HEK293 (cell line): Measurements from ENCODE around the gene CFAP43.
"Not testable (repeated sequence)": the region's sequence is repeated elsewhere in the genome, so short reads cannot be mapped to it uniquely, and the experiment has no call there.

Experiments
- CTCF ChIA-PET: fragments of 350-600 bp; formaldehyde crosslinking; extraction: SDS; loops from one replicate; lab custom pipeline; 2021; ENCODE audit warnings: antibody characterized with exemption; lab: Yijun Ruan, JAX
- POLR2A ChIA-PET: fragments of 300-600 bp; formaldehyde crosslinking; extraction: SDS; loops from one replicate; lab custom pipeline; 2020; ENCODE audit warnings: antibody characterized with exemption, inconsistent platforms; lab: Yijun Ruan, JAX
- H3K27ac ChIP-seq: fragments of 200-500 bp; sonication (Bioruptor generic); 2 replicates; pipeline ENCODE4 v1.5.1; 2014; ENCODE audit warnings: low read depth, low read length, control low read depth, inconsistent platforms; ENCODE audit errors: extremely low read depth
- H3K36me3 ChIP-seq, 2 experiments: fragments of 200-500 bp in 1 of 2; sonication (Bioruptor generic) in 1 of 2; 1 replicate in 1 of 2; 2 replicates in 1 of 2; pipeline ENCODE4 v1.5.1; 2014 to 2017; ENCODE audit warnings: inconsistent platforms in 2 of 2, low read length in 2 of 2; ENCODE audit not compliant: control insufficient read depth in 2 of 2, insufficient read depth in 1 of 2
- H3K4me1 ChIP-seq: fragments of 200-500 bp; sonication (Bioruptor generic); 2 replicates; pipeline ENCODE4 v1.5.1; 2014; ENCODE audit warnings: mild to moderate bottlenecking, low read length, inconsistent platforms; ENCODE audit not compliant: control insufficient read depth, insufficient read depth
- H3K4me3 ChIP-seq: 2 replicates; pipeline ENCODE4 v1.5.1; 2011; ENCODE audit warnings: low read depth, mild to moderate bottlenecking, control low read depth, low read length, moderate library complexity
- H3K9me3 ChIP-seq: fragments of 200-500 bp; sonication (Bioruptor generic); 2 replicates; pipeline ENCODE4 v1.5.1; 2014; ENCODE audit warnings: low read depth, low read length, inconsistent platforms; ENCODE audit not compliant: control insufficient read depth, insufficient read depth
- GLIS1 ChIP-seq: fragments of 450-650 bp; formaldehyde crosslinking; IDR thresholded peaks from 2 replicates; pipeline ENCODE4 v1.5.1; 2016; ENCODE audit warnings: missing biosample characterization, missing genetic modification characterization
- OSR2 ChIP-seq: fragments of 450-650 bp; formaldehyde crosslinking; IDR thresholded peaks from 2 replicates; pipeline ENCODE4 v1.5.1; 2016; ENCODE audit warnings: missing biosample characterization, missing genetic modification characterization
- OVOL3 ChIP-seq: fragments of 450-650 bp; formaldehyde crosslinking; IDR thresholded peaks from 2 replicates; pipeline ENCODE4 v1.5.1; 2016; ENCODE audit warnings: missing biosample characterization, missing genetic modification characterization
- SETDB1 ChIP-seq: IDR thresholded peaks from one replicate; pipeline ENCODE4 v1.6.1; 2017; ENCODE audit warnings: mild to moderate bottlenecking, low read length, moderate library complexity, mixed read lengths; ENCODE audit not compliant: insufficient read length
- SP3 ChIP-seq: fragments of 450-650 bp; formaldehyde crosslinking; IDR thresholded peaks from 2 replicates; pipeline ENCODE4 v1.5.1; 2016; ENCODE audit warnings: missing biosample characterization, missing genetic modification characterization
- WT1 ChIP-seq: fragments of 450-650 bp; formaldehyde crosslinking; IDR thresholded peaks from 2 replicates; pipeline ENCODE4 v1.5.1; 2016; ENCODE audit warnings: missing biosample characterization, missing genetic modification characterization
- ZBTB20 ChIP-seq: fragments of 450-650 bp; formaldehyde crosslinking; IDR thresholded peaks from 2 replicates; pipeline ENCODE4 v1.5.1; 2016; ENCODE audit warnings: missing biosample characterization, missing genetic modification characterization
- ZBTB7A ChIP-seq: fragments of 450-650 bp; formaldehyde crosslinking; IDR thresholded peaks from 2 replicates; pipeline ENCODE4 v1.5.1; 2016; ENCODE audit warnings: low read depth, missing biosample characterization, missing genetic modification characterization
- ZNF112 ChIP-seq: fragments of 450-650 bp; formaldehyde crosslinking; IDR thresholded peaks from 2 replicates; pipeline ENCODE4 v1.5.0; 2017; ENCODE audit warnings: missing biosample characterization, missing genetic modification characterization
- ZNF146 ChIP-seq: fragments of 450-650 bp; formaldehyde crosslinking; IDR thresholded peaks from 2 replicates; pipeline ENCODE4 v1.5.1; 2016; ENCODE audit warnings: missing biosample characterization, missing genetic modification characterization
- ZNF221 ChIP-seq: fragments of 450-650 bp; formaldehyde crosslinking; IDR thresholded peaks from 2 replicates; pipeline ENCODE4 v1.5.1; 2017; ENCODE audit warnings: missing biosample characterization, missing genetic modification characterization, borderline replicate concordance
- ZNF23 ChIP-seq: fragments of 450-650 bp; formaldehyde crosslinking; IDR thresholded peaks from 2 replicates; pipeline ENCODE4 v1.5.1; 2016; ENCODE audit warnings: missing biosample characterization, missing genetic modification characterization, borderline replicate concordance
- ZNF302 ChIP-seq: fragments of 450-650 bp; formaldehyde crosslinking; IDR thresholded peaks from 2 replicates; pipeline ENCODE4 v1.5.1; 2016; ENCODE audit warnings: missing biosample characterization, missing genetic modification characterization, low read depth
- ZNF335 ChIP-seq: fragments of 450-650 bp; formaldehyde crosslinking; conservative IDR thresholded peaks from 2 replicates; pipeline ENCODE4 v1.5.1; 2016; ENCODE audit warnings: missing biosample characterization, missing genetic modification characterization
- ZNF362 ChIP-seq: fragments of 450-650 bp; formaldehyde crosslinking; IDR thresholded peaks from 2 replicates; pipeline ENCODE4 v1.5.1; 2016; ENCODE audit warnings: missing biosample characterization, missing genetic modification characterization
- ZNF571 ChIP-seq: fragments of 450-650 bp; formaldehyde crosslinking; IDR thresholded peaks from 2 replicates; pipeline ENCODE4 v1.5.0; 2017; ENCODE audit warnings: missing biosample characterization, missing genetic modification characterization
- ZNF645 ChIP-seq: fragments of 450-650 bp; formaldehyde crosslinking; IDR thresholded peaks from 2 replicates; pipeline ENCODE4; 2016; ENCODE audit warnings: missing biosample characterization, missing genetic modification characterization
- ZNF791 ChIP-seq: fragments of 450-650 bp; formaldehyde crosslinking; IDR thresholded peaks from 2 replicates; pipeline ENCODE4 v1.5.1; 2016; ENCODE audit warnings: missing biosample characterization, missing genetic modification characterization
- ZNF830 ChIP-seq: fragments of 450-650 bp; IDR thresholded peaks from 2 replicates; pipeline ENCODE4 v1.5.0; 2018; ENCODE audit warnings: missing biosample characterization, missing genetic modification characterization, low read depth, mild to moderate bottlenecking, moderate library complexity
- TF ChIP-seq, protein P1 (sequence below): fragments of 450-650 bp; formaldehyde crosslinking; IDR thresholded peaks from 2 replicates; pipeline ENCODE4 v1.5.1; 2017; ENCODE audit warnings: missing biosample characterization, missing genetic modification characterization
- TF ChIP-seq, protein P2 (sequence below): fragments of 450-650 bp; formaldehyde crosslinking; IDR thresholded peaks from 2 replicates; pipeline ENCODE4 v1.5.1; 2016; ENCODE audit warnings: missing biosample characterization, missing genetic modification characterization
- TF ChIP-seq, protein P3 (sequence below): fragments of 450-650 bp; formaldehyde crosslinking; conservative IDR thresholded peaks from 2 replicates; pipeline ENCODE4 v1.5.1; 2016; ENCODE audit warnings: low read depth, missing biosample characterization, missing genetic modification characterization

CFAP43 gene

GRCh38 chr10:104243512-104243911 is 11.3 kb upstream of the CFAP43 start (continued):
- TF ChIP-seq ZNF362 (tag by site-specific recombination) (no peak), SETDB1 (no peak), ZBTB7A (no peak), ZNF571 (tag by site-specific recombination) (no peak), ZNF302 (no peak), ZNF830 (tag by site-specific recombination) (no peak)
- TF ChIP-seq, protein P1, sequence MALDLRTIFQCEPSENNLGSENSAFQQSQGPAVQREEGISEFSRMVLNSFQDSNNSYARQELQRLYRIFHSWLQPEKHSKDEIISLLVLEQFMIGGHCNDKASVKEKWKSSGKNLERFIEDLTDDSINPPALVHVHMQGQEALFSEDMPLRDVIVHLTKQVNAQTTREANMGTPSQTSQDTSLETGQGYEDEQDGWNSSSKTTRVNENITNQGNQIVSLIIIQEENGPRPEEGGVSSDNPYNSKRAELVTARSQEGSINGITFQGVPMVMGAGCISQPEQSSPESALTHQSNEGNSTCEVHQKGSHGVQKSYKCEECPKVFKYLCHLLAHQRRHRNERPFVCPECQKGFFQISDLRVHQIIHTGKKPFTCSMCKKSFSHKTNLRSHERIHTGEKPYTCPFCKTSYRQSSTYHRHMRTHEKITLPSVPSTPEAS = no peak

GRCh38 chr10:104243009-104243408 is 10.8 kb upstream of the CFAP43 start:
- H3K4me3 ChIP-seq, H3K4me1 ChIP-seq, H3K9me3 ChIP-seq, H3K36me3 ChIP-seq, POLR2A ChIA-PET, H3K27ac ChIP-seq: not testable (repeated sequence)
- CTCF ChIA-PET = interaction anchor here (2.7 kb wide), 1 partner anchor 31 kb away, joined by 7 read pairs; no protein-coding TSS in a partner anchor

GRCh38 chr10:104242545-104242944 is 10.4 kb upstream of the CFAP43 start:
- POLR2A ChIA-PET = no interaction called here
- TF ChIP-seq ZNF645 = no peak
- TF ChIP-seq ZNF23 (tag by site-specific recombination) = no peak
- no peak for TF ChIP-seq ZNF335
- no peak for TF ChIP-seq ZNF146 (tag by site-specific recombination)
- TF ChIP-seq ZNF221 (tag by site-specific recombination) = no peak
- TF ChIP-seq WT1 (tag by site-specific recombination) = no peak
- CTCF ChIA-PET = interaction anchor here (2.7 kb wide), 1 partner anchor 31 kb away, joined by 7 read pairs; no protein-coding TSS in a partner anchor
- Histone ChIP-seq H3K4me3 (no peak overlapping the region), H3K36me3 (no peaks in the 10 kb centered on the region), H3K27ac (no peak overlapping the region), H3K9me3 (no peaks in the 10 kb centered on the region), H3K4me1 (no peaks in the 10 kb centered on the region)

DNA sequence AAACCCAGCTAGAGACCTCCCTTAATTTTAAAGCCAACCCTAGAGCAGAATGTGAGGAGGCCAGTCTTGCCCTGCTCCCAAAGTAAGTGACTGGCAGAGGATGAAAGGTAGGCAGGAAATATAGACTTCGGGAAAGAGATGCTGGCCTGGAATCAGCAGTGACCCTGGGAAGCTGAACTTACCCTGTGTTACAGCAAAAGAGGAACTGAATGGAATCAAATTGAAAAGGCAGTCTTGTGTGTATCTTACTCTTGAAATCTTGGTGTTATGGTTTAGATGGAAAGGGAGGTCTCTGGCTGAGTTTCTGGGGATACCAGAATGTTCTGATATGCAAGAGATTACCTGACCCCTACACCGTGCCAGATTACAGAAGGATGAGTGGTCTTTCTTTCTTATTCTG is 7.9 kb upstream of the CFAP43 start:
- POLR2A ChIA-PET = no interaction called here
- CTCF ChIA-PET = interaction anchor here (2.7 kb wide), 1 partner anchor 34 kb away, joined by 7 read pairs; no protein-coding TSS in a partner anchor
- Histone ChIP-seq H3K9me3 (no peaks in the 10 kb centered on the region), H3K36me3 (no peaks in the 10 kb centered on the region), H3K4me1 (no peaks in the 10 kb centered on the region), H3K27ac (no peak overlapping the region), H3K4me3 (no peak overlapping the region)
- TF ChIP-seq OSR2 (tag by site-specific recombination) (no peak), GLIS1 (no peak), ZBTB20 (tag by site-specific recombination) (no peak), OVOL3 (no peak), SP3 (tag by site-specific recombination) (no peak), ZNF791 (no peak), ZNF112 (tag by site-specific recombination) (no peak)
- TF ChIP-seq, protein P2, sequence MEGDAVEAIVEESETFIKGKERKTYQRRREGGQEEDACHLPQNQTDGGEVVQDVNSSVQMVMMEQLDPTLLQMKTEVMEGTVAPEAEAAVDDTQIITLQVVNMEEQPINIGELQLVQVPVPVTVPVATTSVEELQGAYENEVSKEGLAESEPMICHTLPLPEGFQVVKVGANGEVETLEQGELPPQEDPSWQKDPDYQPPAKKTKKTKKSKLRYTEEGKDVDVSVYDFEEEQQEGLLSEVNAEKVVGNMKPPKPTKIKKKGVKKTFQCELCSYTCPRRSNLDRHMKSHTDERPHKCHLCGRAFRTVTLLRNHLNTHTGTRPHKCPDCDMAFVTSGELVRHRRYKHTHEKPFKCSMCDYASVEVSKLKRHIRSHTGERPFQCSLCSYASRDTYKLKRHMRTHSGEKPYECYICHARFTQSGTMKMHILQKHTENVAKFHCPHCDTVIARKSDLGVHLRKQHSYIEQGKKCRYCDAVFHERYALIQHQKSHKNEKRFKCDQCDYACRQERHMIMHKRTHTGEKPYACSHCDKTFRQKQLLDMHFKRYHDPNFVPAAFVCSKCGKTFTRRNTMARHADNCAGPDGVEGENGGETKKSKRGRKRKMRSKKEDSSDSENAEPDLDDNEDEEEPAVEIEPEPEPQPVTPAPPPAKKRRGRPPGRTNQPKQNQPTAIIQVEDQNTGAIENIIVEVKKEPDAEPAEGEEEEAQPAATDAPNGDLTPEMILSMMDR = no peak
- TF ChIP-seq, protein P3, sequence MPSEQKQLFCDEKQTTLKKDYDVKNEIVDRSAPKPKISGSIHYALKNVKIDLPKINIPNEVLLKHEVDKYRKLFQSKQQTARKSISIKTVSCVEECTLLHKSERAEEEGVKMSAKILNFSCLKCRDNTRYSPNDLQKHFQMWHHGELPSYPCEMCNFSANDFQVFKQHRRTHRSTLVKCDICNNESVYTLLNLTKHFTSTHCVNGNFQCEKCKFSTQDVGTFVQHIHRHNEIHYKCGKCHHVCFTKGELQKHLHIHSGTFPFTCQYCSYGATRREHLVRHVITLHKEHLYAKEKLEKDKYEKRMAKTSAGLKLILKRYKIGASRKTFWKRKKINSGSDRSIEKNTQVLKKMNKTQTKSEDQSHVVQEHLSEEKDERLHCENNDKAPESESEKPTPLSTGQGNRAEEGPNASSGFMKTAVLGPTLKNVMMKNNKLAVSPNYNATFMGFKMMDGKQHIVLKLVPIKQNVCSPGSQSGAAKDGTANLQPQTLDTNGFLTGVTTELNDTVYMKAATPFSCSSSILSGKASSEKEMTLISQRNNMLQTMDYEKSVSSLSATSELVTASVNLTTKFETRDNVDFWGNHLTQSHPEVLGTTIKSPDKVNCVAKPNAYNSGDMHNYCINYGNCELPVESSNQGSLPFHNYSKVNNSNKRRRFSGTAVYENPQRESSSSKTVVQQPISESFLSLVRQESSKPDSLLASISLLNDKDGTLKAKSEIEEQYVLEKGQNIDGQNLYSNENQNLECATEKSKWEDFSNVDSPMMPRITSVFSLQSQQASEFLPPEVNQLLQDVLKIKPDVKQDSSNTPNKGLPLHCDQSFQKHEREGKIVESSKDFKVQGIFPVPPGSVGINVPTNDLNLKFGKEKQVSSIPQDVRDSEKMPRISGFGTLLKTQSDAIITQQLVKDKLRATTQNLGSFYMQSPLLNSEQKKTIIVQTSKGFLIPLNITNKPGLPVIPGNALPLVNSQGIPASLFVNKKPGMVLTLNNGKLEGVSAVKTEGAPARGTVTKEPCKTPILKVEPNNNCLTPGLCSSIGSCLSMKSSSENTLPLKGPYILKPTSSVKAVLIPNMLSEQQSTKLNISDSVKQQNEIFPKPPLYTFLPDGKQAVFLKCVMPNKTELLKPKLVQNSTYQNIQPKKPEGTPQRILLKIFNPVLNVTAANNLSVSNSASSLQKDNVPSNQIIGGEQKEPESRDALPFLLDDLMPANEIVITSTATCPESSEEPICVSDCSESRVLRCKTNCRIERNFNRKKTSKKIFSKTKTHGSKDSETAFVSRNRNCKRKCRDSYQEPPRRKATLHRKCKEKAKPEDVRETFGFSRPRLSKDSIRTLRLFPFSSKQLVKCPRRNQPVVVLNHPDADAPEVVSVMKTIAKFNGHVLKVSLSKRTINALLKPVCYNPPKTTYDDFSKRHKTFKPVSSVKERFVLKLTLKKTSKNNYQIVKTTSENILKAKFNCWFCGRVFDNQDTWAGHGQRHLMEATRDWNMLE (tag by site-specific recombination) = no peak
